Mammary epithelial cell (primary cell): ENCODE measurements around the gene RBM45.

Experiments
- EZH2 ChIP-seq: IDR thresholded peaks from 2 replicates; pipeline ENCODE4 v1.6.1; 2012; ENCODE audit warnings: low read length, inconsistent platforms, borderline replicate concordance
- TF ChIP-seq, protein P1 (sequence below), 2 donors: IDR thresholded peaks in 1 of 2; conservative IDR thresholded peaks in 1 of 2; 2 replicates each; pipeline ENCODE4 v1.5.1; 2011 to 2012; ENCODE audit warnings: inconsistent platforms in 2 of 2, low read length in 2 of 2, mild to moderate bottlenecking in 2 of 2, control low read depth in 1 of 2, low read depth in 1 of 2; ENCODE audit not compliant: insufficient read depth in 1 of 2; ENCODE audit errors: extremely low read depth in 1 of 2

DNA sequence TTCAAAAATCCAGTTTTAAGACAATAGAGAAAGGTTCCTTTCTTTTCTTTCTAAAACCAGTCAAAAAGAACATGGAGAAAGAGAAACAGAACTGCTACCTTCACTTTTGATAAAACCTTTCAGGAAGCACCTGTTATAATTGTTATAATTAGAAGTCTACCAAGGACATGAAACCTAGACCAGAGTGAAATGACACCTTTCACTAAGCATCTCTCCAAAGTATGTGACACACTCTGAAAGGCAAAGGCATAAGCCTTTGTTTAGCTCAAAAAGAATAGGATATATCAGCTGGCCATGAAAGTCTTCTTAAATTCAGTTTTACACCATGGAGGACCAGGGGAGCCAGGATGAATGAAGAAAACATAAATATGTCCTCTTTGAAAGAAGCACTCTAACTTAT, 18.8 kb upstream of the RBM45 start:
- TF ChIP-seq, protein P1, sequence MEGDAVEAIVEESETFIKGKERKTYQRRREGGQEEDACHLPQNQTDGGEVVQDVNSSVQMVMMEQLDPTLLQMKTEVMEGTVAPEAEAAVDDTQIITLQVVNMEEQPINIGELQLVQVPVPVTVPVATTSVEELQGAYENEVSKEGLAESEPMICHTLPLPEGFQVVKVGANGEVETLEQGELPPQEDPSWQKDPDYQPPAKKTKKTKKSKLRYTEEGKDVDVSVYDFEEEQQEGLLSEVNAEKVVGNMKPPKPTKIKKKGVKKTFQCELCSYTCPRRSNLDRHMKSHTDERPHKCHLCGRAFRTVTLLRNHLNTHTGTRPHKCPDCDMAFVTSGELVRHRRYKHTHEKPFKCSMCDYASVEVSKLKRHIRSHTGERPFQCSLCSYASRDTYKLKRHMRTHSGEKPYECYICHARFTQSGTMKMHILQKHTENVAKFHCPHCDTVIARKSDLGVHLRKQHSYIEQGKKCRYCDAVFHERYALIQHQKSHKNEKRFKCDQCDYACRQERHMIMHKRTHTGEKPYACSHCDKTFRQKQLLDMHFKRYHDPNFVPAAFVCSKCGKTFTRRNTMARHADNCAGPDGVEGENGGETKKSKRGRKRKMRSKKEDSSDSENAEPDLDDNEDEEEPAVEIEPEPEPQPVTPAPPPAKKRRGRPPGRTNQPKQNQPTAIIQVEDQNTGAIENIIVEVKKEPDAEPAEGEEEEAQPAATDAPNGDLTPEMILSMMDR (conservative IDR thresholded peaks at IDR 0.05 in 1 of 2, IDR thresholded peaks at IDR 0.05 in 1 of 2; ENCODE audit: extremely low read depth in 1 of 2, insufficient read depth in 1 of 2, low read depth in 1 of 2, low read length in 2 of 2): no peak
- no peak for TF ChIP-seq EZH2
